Activated CD4-positive, alpha-beta T cell treated with anti-CD3 and anti-CD28 coated beads, Interleukin-2, amount 50 U/mL, for 24 hours (primary cell): ENCODE measurements around the gene GIMAP1.
"Not testable (repeated sequence)": the region's sequence is repeated elsewhere in the genome, so short reads cannot be mapped to it uniquely, and the experiment has no call there.

ENCODE experiments used
- DNase-seq, 2 donors: peaks; one replicate each; pipeline ENCODE4 v3.0.0-alpha.2; 2020; ENCODE audit warnings: low read depth in 1 of 2, low spot score in 1 of 2

Gene GIMAP1

DNA sequence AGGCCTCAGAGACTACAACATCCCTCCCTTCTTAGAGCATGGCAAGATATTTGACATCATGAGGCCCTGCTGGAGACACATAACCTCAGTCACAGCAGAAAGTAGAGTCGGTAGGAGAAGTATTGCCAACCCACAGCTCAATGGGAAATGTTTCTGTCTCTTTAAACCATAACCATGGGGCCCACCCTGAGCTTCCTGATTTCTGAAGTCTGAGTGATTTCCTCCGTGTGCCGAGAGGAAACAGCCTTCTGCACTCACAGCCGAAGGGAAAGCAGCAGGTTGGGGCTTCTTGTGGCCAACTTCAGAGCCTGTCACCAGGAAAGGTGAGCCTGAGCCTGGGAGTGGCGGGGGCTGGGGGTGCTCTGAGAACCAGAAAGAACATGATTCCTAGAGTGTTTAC lies at the start of gene GIMAP1:
GIMAP1 (plus strand) TSS at position 246 of the 400 bp plus-strand sequence. CDS start 2,435 bp downstream, outside the sequence.
- DNase-seq, result peak in 1 of 2 donors; percentile 61

DNA sequence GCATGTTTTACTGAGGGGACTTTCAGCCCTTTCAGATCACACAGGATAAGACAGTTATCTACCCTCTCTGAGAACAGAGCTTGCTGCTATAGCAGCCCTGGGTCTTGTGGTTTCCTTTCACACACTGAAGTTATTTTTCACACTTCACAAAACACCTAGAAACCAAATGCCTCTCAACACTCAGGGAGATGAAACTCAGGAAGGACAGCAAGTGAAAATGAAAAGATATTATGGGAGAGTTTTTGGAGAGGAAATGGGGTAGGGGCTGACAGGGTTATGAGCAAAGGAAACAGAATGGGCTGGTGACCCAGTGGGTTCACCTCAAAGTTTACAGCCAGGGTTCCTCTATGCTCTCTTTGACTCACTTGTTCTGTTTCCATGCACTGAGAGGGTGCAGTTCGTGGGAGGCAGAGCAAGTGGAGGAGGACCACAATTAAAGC lies 47.9 kb upstream of the GIMAP1 start:
- DNase-seq, result peak in 1 of 2 donors; percentile 70

DNA sequence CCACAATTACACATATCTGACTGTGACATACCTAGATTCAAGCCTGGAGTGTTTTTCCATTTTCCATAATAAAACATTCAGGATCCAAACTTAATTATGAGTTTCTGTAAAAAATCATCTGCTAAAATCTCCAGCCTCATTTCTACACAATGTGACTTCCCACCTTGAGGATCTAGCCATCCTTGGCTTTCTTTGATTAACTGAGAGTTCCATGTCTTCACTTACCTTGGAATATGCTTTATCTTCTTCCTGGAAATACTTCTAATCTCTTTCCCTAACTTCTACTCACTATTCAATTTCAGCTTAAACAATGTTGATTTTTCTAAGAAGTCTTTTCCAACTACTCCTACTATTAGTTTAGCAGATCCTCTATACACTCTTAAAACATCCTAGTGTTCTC lies 47.4 kb upstream of the GIMAP1 start:
- DNase-seq, result no peak

DNA sequence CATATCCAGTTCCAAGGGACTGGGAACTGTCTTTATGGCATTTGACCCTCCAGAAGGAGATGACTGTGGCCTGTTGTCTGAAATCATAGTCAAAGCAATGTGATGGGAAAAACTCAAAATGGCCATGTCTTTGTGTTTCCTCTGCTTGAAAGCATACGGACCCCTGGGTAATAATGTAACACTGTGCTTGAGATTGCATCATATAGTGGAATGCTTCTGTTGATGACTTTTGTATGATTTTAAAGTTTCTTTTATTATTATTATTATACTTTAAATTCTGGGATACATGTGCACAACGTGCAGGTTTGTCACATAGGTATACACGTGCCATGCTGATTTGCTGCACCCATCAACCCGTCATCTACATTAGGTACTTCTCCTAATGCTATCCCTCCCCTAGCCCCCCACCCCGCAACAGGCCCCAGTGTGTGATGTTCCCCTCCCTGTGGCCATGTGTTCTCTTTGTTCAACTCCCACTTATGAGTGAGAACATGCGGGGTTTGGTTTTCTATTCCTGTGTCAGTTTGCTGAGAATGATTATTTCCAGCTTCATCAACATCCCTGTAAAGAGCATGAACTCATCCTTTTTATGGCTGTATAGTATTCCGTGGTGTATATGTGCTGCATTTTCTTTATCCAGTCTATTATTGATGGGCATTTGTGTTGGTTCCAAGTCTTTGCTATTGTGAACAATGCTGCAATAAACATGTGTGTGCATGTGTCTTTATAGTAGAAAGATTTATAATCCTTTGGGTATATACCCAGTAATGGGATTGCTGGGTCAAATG lies 44.4 kb upstream of the GIMAP1 start:
- not testable (repeated sequence) for DNase-seq

DNA sequence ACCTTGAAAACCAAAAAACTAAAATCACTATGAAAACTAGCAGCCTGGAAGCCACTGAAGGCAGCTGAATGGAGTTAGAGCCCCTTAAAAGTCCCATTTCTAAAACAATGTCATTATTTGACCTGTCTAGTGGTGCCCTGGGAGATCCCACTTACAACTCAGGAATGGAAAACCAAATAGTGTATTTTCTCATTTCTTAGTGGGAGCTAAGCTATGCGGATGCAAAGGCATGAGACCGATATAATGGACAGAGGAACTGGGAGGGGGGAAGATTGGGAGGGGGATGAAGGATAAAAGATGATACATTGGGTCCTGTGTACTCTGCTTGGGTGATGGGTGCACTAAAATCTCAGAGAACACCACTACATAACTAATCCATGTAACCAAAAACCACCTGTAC lies 40.7 kb upstream of the GIMAP1 start:
- no peak for DNase-seq

DNA sequence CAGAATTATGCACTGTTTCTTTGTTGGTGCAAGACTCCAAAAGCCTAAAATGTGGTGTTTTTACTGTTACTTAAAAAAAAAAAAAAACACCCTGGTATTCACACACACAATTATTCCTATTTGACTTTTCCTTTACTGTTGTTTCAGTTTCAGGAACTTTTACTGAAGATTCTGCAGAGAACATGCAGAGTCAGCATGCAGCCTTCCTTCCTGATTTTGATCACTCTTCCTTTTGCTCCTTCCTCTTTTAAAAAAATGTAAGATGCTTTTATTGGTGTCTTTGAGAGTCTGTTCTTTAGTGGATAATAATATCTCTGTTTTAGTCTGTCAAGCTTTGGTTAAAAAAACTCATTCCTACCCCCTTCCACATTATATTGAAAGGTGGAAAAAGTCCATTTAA lies 40.1 kb upstream of the GIMAP1 start:
- not testable (repeated sequence) for DNase-seq

DNA sequence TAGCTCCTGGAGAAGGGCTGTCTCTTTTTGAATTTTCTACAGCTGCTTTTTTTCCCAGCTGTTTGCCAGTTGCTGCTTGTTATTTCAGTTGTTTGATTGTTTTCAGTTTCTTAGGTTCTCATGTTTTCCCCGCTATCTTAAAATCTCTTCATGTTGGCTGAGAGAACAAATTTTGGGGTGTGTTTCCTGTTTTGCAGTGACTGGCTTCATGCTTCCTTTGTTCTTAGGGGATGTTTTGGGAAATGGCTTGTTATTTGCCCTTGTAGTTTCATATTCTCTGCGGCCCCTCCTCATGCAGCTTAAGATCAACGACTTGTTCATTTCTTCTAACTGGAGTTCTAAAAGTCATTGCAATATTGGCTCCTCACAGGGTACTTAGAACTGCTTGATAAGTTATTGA lies 39.6 kb upstream of the GIMAP1 start:
- DNase-seq, result not testable (repeated sequence)

DNA sequence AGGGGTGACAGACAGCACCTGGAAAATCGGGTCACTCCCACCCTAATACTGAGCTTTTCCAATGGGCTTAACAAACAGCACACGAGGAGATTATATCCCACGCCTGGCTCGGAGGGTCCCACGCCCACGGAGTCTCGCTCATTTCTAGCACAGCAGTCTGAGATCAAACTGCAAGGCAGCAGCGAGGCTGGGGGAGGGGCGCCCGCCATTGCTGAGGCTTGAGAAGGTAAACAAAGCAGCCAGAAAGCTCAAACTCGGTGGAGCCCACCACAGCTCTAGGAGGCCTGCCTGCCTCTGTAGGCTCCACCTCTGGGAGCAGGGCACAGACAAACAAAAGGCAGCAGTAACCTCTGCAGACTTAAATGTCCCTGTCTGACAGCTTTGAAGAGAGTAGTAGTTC lies 37.8 kb upstream of the GIMAP1 start:
- DNase-seq, result not testable (repeated sequence)

DNA sequence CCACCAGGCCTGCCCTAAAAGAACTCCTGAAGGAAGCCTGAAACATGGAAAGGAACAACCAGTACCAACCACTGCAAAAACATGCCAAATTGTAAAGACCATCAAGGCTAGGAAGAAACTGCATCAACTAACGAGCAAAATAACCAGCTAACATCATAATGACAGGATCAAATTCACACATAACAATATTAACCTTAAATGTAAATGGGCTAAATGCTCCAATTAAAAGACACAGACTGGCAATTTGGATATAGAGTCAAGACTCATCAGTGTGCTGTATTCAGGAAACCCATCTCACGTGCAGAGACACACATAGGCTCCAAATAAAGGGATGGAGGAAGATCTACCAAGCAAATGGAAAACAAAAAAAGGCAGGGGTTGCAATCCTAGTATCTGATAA lies 36.0 kb upstream of the GIMAP1 start:
- not testable (repeated sequence) for DNase-seq

DNA sequence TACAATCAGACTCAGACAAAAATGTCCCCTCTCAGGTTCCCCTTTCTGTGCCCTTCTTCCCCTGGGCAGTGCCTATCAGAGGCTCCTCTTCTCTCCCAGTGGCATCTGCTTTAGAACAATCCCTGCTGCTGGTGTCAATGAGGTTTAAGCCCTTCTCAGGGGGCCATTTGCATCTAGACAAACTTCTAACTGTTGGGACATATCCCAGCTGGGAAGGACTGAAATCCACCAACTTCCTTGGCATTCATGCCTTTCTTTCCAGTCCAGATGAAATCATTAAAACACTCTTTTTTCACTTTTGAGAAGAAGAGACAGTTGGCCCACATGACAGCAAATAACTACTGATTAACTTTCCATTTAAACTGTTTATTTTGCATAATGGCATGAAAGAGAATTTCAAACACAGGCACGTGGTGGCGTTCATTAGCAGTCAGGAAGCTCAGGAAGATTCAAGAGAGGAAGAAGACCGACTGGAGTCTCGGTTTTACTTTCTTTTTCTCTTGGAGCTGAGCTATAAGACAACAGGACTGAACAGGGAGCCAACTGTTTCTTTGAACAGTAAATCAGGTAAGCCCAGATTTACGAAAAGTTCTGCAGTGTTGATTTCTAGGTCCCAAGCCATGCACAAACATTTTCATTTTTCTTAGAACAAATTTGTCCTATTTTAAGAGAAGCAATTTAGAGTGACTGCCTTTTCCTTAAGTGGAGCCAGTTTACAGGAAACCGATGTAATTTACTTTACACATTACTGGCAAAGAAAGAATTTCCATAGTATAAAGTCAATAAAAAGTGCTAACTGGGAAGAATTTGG lies 31.0 kb upstream of the GIMAP1 start, which contains the start of gene GIMAP2:
GIMAP2 (plus strand) TSS at position 488 of the 811 bp plus-strand sequence. CDS start 1,354 bp downstream, outside the sequence.
- no peak for DNase-seq

DNA sequence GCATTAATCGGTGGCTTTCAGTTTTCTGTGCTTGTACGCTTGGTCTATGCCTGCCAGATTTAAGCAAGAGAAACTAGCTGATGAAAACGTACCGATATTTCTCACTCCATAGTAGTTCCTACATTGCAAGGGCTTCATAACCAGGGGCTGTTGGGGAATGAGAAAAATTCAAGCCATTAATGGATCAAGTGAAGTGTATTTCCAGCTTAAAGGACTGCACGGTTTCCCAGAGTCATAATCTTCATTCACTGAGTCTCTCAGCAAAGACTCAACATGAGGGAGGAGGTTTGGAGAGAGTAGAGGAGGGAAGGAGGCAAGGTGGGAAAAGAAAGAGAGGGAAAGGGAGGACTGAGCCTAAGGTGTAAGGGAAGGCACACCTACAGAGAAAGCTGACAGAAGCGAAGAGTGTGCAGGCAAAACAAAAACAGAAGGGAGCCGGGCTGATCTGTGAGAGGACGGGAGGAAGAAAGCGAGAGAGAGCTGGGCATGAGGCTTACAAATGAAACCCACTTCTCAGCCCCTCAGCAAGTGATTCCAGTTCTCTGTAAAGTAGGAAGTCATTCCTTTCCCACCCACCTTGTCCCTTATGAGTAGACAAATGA lies 30.3 kb upstream of the GIMAP1 start:
- DNase-seq, result no peak

DNA sequence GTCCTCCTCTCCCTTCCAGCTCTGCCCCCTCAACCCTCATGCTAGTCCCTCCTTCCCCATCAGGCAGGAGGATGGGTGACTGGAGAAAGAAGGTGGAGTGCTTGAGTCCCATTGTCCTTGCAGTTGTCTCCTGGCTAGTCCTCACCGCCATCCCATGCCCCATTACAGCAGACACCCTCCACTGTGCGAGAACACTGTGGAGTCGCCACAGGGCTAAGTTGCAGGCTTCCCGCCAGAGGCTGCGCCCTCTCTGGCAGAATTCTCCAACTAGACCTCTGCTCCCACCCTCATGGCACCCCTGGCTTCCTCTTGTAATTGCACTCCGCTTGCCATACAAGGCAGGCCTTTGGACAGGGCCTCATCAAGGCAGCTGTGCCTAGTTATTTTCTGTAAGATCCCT lies 27.8 kb upstream of the GIMAP1 start:
- no peak for DNase-seq

DNA sequence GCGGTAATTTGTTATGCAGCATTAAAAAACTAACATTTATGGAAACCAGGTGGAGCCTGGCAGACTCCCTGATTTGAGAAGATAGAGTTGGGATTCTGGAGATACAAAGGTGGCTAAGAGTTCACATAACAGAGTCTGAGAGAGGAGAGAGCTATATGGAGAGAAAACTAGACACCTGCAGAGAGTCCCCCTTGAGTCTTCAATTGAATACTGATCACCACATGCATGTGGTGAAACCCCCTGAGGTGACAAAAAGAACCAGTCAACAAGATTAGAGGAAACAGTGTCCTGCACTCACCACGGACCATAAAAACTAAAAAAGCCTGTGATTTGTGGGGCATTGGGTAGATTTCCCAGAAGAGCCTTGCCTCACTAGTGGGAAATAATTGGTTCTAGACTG lies 20.8 kb upstream of the GIMAP1 start:
- DNase-seq, result no peak

DNA sequence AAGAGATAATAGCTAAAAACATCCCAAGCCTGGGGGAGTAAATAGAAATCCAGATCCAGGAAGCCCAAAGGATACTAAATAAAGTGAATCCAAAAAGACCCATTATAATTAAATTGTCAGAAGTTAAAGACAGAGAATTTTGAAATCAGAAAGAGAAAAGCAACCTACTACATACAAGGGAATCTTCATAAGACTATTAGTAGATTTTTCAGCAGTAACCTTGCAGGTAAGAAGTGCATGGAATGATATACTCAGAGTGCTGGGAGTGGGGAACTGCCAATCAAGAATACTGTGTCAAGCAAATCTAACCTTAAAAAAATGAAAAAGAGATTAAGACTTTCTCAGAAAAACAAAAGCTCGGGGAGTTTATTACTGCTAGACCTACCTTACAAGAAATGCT lies 13.2 kb upstream of the GIMAP1 start:
- DNase-seq, result no peak

DNA sequence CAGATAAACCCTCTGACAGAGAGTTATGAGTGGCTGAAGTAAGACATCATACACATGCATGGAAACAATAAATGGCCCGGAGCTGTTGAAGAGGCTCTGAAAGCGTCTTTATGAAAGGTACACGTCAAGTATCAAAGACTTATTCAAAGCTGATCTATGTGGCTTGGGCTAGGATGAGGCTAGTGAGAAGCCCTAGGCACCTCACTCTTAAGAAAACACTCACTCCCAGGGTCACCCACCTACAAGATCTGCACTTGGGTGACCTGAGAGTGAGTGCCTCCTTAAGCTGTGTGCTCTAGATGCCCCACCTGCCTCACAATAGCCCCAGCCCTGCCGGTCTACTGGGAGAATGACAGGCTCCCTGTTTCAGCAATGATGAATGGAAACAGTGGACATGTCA lies 1.1 kb upstream of the GIMAP1 start:
- DNase-seq, result no peak

DNA sequence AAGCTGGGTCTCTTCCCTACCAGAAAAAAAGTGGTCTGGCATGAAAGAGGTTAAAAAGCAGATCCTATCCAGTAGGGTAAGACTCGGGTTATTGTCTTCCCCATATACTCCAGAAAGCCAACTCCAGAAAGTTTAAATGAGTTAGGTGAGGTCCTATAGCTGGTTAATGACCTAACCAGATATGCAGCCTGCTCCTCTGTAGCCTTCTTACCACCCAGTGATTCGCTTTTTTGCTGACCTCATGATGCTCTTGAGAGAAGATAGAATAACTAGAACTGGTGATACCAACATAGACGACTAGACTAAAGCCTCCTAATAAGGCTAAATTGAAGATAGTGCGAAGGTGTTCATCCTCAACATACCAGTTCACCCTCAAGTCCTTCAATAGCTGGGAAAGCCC lies 675 bp upstream of the GIMAP1 start:
- no peak for DNase-seq

DNA sequence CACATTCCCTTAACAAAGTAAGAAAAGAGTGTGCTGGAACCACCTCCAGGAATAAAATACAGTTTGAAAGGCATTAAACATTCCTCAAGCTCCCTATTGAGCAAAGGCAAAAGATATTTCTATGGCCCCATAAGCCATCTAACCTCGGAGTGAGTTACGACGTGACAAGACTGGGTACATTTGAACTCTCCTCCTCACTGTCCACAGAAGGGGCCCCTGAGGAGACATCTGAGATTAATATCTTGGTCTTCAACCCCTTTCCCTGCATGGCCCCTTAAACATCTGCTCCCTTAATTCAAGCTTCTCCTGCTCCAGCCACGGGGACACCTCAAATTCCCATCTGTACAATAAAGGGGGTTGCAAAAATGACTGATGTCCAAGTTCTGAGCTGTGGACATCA lies 526 bp downstream of the GIMAP1 start:
- no peak for DNase-seq

DNA sequence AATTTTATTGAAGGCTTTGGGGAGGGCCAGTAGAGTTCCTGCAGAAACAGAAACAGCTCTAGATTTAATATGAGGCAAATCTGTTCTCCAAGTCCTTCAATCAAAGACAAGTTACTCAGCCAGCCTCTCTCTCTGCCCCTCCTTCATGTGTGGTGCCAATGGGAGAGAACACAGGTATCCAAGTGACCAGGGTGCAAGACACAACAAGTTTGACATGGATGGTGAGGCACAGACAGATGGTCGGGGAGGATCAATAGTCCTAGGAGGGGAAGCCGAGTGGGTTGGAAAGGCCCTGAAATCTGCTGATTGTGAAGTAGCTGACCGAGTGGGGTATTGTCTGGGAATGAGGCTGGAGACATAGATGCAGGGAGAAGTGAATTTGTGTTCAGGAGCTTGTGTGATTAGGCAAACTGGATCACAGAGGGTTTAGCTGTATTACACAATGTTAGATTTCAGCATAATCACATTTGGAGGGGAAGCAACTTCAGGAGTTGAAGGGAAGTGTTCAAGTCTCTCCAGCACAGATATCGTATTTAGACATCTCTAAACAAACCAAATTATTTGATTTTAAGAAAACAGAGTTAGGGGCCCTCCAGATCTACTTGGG lies 1.5 kb downstream of the GIMAP1 start:
- DNase-seq, result no peak

DNA sequence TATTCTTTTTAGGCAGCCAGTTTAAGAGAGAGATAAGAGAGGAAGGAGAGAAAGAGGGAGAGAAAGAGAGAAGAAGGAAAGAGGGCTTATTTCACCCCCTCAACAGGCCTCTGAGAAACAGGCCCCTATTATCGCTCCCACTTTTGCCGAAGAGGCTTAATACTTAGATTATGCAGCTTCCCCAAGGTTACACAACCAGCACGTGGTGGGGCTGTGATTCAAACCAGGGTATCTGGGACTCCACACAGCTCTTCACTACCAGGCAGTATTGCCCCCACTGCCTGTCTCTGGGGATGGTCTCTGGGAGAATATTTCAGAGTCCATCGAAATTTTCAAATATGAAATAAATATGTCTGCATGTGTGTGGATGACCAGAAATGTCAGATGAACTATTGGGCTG lies 3.0 kb downstream of the GIMAP1 start:
- DNase-seq, result no peak

DNA sequence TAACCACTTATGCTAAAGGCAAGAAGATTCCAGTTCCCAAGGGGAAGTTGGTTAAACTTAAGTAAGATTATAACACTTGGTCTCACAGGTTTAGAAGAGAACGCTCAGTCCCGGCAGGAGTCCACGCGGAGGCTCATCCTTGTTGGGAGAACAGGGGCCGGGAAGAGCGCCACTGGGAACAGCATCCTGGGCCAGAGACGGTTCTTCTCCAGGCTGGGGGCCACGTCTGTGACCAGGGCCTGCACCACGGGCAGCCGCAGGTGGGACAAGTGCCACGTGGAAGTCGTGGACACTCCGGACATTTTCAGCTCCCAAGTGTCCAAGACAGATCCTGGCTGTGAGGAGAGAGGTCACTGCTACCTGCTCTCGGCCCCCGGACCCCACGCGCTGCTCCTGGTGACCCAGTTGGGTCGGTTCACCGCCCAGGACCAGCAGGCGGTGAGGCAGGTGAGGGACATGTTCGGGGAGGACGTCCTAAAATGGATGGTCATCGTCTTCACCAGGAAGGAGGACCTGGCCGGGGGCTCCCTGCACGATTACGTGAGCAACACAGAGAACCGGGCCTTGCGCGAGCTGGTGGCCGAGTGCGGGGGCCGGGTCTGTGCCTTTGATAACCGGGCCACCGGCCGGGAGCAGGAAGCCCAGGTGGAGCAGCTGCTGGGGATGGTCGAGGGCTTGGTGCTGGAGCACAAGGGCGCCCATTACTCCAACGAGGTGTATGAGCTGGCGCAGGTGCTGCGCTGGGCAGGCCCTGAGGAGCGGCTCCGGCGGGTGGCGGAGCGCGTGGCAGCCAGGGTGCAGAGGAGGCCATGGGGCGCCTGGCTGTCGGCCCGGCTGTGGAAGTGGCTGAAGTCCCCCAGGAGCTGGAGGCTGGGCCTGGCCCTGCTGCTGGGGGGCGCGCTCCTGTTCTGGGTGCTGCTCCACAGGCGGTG lies 3.8 kb downstream of the GIMAP1 start:
- DNase-seq, result no peak
